ENCODE measurements around the gene ZBTB34.

Gene ZBTB34

DNA sequence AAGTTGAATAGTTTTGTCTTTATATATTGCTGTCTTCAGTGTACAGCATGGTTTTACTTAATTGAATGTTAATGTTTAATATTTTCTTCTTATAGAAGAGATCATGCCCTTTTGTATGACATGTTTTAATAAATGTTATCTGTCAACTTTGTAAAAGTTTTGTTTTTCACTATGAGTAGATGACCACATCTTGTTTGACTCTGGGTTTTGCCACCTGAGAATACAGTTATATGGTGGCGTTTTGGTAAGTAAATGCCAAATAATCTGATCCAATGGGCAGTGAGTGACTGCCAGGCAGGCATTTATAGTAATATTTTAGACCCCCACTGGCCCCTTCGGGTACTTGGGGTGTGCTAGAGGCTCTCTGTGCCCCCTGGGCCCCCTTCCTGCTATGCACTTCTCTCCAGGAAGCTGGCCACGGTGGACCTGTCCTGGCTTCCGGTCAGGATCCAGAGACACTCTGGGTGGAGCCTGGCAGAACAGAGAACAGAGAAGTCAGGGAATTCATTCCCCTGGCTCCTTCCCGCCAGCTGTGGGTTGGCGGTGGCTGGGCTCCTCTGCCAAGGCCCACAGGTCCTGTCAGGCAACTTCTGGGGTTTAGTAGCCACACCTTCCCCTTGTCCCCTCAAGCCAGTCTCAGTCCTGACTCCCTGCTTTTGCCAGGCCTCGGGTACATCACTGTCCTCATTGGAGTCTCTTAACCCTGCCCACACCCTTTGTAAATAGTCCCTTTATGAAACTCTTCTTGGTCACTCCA lies 22.2 kb upstream of the ZBTB34 start:
- no peak for TF ChIP-seq CTCF (IDR thresholded peaks at IDR 0.05)

DNA sequence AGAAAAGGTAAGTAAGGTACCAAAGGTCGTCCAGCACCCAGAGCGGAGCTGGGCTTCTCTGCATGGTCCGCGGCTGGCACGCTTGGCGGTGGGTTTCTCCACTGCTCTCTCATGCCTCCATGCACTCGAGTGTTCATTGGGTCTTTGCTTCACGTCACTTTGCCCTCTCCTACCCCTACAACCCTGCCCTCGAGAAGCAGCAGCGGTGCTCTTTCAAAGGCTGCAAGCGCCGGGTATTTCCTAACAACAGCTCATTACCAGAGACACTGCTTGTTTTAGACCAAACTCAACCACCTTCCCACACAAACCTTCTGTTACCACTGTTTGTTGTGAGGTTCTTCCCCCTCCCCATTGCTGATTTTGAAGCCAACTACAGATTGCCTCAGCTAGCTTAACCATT lies 21.5 kb upstream of the ZBTB34 start:
- no peak for TF ChIP-seq CTCF (IDR thresholded peaks at IDR 0.05)

DNA sequence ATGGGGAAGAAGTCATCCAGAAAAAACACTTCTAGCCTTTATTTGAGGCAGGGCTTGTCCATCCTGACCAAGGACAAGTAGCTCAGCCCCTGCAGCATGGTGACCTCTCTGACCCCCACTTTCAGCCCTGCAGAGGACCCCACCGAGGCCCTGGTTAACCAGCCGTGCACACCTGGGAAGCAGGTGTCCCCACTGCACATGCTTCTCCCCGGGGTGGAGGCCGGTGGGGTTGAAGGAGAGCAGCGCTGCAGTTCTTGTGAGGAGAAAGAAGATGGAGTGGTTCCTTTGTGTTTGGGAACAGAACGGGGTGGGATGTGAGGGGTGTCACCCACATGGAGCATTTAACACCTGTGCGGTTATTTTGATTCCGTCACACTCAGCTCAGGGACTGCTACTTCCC lies 21.1 kb upstream of the ZBTB34 start:
- no peak for TF ChIP-seq CTCF (IDR thresholded peaks at IDR 0.05)

- no peak for TF ChIP-seq CTCF (IDR thresholded peaks at IDR 0.05)
Observed at GRCh38 chr9:126842220-126842842, 18.1 kb upstream of the ZBTB34 start.

DNA sequence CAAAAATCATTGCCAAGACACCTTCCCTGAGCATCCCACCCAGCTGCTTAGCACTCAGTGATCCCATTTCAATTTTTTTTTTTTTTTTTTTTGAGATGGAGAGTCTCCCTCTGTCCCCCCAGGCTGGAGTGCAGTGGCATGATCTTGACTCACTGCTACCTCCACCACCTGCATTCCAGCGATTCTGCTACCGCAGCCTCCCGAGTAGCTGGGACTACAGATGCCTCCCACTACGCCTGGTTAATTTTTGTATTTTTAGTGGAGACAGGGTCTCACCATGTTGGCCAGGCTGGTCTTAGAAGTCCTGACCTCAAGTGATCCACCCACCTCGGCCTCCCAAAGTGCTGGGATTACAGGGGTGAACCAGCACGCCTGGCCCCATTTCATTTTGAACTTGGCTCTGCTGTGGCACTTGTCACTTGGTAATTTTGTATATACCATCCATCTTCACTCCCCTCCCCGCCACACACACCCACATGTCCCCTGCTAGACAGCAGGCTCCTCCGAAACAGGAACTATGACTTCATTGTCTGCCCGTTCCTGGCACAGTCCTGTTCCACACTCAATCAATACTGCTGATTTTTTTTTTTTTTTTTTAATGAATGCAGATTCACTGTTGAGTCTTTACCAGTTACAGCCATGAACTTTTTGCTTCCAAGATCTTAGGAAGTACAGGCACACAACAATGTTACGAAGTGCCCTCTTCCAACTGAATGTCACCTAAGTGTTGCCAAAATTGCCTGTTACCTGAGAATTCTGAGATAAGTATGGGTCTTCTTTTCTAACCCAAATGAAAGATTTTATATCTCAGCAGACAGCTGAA lies 17.3 kb upstream of the ZBTB34 start:
- no peak for TF ChIP-seq CTCF (IDR thresholded peaks at IDR 0.05)

DNA sequence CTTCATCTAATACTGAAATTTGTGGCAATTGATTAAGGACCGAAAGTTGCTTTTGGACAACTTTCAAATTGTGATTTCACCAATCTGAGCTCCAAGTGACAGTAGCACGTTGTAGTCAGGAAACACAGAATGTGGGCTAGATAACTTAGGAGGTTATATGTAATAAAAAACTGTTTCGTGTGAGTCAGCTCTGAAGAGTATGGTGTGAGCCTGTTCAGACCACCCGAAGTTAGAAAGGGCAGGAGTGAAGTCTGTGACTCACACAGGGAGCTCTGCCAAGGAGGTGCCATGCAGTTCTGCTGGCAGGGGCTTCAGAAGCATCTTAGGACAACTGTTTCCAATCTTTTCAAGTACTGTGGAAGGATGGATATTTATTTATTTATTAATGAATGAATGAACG lies 16.4 kb upstream of the ZBTB34 start:
- TF ChIP-seq CTCF (IDR thresholded peaks at IDR 0.05), result no peak

- TF ChIP-seq CTCF (IDR thresholded peaks at IDR 0.05), result no peak
Observed at GRCh38 chr9:126847051-126847450, 13.4 kb upstream of the ZBTB34 start.
